AG04450 (cell line): Measurements from ENCODE around the gene PCYOX1L. TPM values are rescaled to one million over a fixed set of nuclear protein-coding genes. Genes with fewer than 3 reads are reported as not detected.
"Not testable (repeated sequence)": the region's sequence is repeated elsewhere in the genome, so short reads cannot be mapped to it uniquely, and the experiment has no call there.

Experiments used
- CTCF ChIA-PET: fragments of 300-600, 350-600 bp; formaldehyde crosslinking; extraction: SDS; loops from one replicate; lab custom pipeline; 2022; ENCODE audit warnings: antibody characterized with exemption, inconsistent platforms; lab: Charles Lee
- POLR2A ChIA-PET: fragments of 350-600 bp; formaldehyde crosslinking; extraction: SDS; loops from one replicate; lab custom pipeline; 2021; ENCODE audit warnings: antibody characterized with exemption, inconsistent platforms; lab: Yijun Ruan, JAX
- DNase-seq: peaks from one replicate; pipeline ENCODE4 v3.0.0-alpha.2; 2011; ENCODE audit warnings: low read depth, low spot score
- H3K27ac ChIP-seq: one replicate; pipeline ENCODE4 v1.5.1; 2012; ENCODE audit warnings: low read depth, low read length, control low read depth
- H3K27me3 ChIP-seq: one replicate; pipeline ENCODE4 v1.6.0; 2012; ENCODE audit warnings: low read length; ENCODE audit not compliant: control insufficient read depth, insufficient read depth
- H3K4me3 ChIP-seq: 2 replicates; pipeline ENCODE4 v1.5.1; 2011; ENCODE audit warnings: mild to moderate bottlenecking, low read depth, low read length, control low read depth
- H3K9me3 ChIP-seq: 2 replicates; pipeline ENCODE4 v1.5.1; 2012; ENCODE audit warnings: low read length; ENCODE audit not compliant: control insufficient read depth, insufficient read depth
- CTCF ChIP-seq: IDR thresholded peaks from 2 replicates; pipeline ENCODE4 v1.5.1; 2011; ENCODE audit warnings: low read depth, low read length, control low read depth, inconsistent platforms
- polyA plus RNA-seq: library from polyadenylated mRNA; depleted of rRNA; stranded (reverse); fragments of >200 nt; gene quantifications from 2 replicates; pipeline ENCODE4 v1.2.3, GENCODE V29; 2011

Gene PCYOX1L
- polyA plus RNA-seq, 1 experiment = 11.0 TPM

DNA sequence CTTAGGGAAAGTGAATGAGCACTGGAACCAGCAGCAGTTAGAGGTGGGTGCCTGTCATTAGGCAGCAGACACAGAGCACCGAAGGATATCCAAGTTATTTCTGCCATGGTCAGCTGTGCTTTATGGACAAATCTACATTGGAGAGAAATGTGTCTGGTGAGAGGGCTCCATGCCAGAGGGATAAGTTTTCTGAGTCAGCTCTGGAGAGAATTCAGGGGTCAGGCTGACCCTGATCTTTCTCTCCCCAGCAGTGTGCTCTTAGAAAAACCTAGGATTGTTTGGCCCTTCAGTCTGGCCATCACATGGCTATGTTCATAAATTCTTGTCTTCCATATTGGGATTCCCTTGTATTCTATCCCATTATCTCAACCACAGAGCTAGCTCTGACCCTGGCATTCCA, 30.1 kb downstream of the PCYOX1L start:
- Histone ChIP-seq H3K27me3 (no peaks in the 10 kb centered on the region), H3K4me3 (no peak overlapping the region), H3K27ac (peak overlapping the region; percentile 40), H3K9me3 (peaks cover 3% of the 10 kb centered on the region; the same call in 1 of the 2 replicates)
- POLR2A ChIA-PET = interaction anchor here (0.7 to 3.6 kb wide), 10 partner anchors 9 to 46 kb away, joined by 3 to 42 read pairs (median 5); no protein-coding TSS in a partner anchor
- CTCF ChIA-PET = interaction anchor here (0.7 to 8.1 kb wide), 9 partner anchors 13 to 169 kb away, joined by 3 to 138 read pairs (median 4); no protein-coding TSS in a partner anchor
- DNase-seq = no peak
- TF ChIP-seq CTCF = no peak

GRCh38 chr5:149388498-149389190, 30.8 kb downstream of the PCYOX1L start:
- peaks cover 3% of the 10 kb centered on the region; the same call in 1 of the 2 replicates for H3K9me3 ChIP-seq
- CTCF ChIA-PET = interaction anchor here (2.2 to 8.1 kb wide), 2 partner anchors 17 to 44 kb away, joined by 14 to 138 read pairs; no protein-coding TSS in a partner anchor
- DNase-seq = no peak
- no peaks in the 10 kb centered on the region for H3K27me3 ChIP-seq
- no peak overlapping the region for H3K4me3 ChIP-seq
- H3K27ac ChIP-seq = peak overlapping the region; percentile 12
- POLR2A ChIA-PET = interaction anchor here (0.7 to 3.6 kb wide), 9 partner anchors 9 to 46 kb away, joined by 3 to 42 read pairs (median 4); no protein-coding TSS in a partner anchor
- no peak for TF ChIP-seq CTCF

GRCh38 chr5:149389552-149390495, 32.0 kb downstream of the PCYOX1L start:
- Histone ChIP-seq H3K9me3 (peaks cover 3% of the 10 kb centered on the region; the same call in 1 of the 2 replicates), H3K27ac (no peak overlapping the region), H3K27me3 (no peaks in the 10 kb centered on the region), H3K4me3 (no peak overlapping the region)
- no peak for DNase-seq
- POLR2A ChIA-PET = interaction anchor here (0.6 to 1.2 kb wide), 4 partner anchors 17 to 56 kb away, joined by 3 to 4 read pairs (median 3); no protein-coding TSS in a partner anchor
- CTCF ChIA-PET = interaction anchor here (0.7 to 1.7 kb wide), 4 partner anchors 8 to 44 kb away, joined by 3 to 14 read pairs (median 6); no protein-coding TSS in a partner anchor
- TF ChIP-seq CTCF = no peak

DNA sequence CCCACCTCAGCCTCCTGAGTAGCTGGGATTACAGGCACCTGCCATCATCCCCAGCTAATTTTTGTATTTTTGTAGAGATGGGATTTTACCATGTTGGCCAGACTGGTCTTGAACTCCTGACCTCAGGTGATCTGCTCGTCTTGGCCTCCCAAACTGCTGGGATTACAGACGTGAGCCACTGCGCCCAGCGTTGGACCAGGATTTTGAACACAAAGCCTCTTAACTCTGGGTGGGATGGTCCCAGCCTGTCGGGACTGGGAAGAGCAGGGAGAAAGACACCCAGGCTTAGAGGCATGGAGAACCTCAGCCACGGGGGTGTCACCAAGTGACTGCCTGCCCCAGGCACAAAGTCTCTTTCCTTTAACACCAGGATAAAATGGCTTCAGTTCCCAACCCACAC, 33.2 kb downstream of the PCYOX1L start:
- DNase-seq, H3K27ac ChIP-seq, H3K9me3 ChIP-seq, H3K27me3 ChIP-seq, H3K4me3 ChIP-seq, POLR2A ChIA-PET: not testable (repeated sequence)
- CTCF ChIA-PET = interaction anchor here (0.6 to 1.7 kb wide), 4 partner anchors 9 to 181 kb away, joined by 3 to 14 read pairs (median 6); no protein-coding TSS in a partner anchor

DNA sequence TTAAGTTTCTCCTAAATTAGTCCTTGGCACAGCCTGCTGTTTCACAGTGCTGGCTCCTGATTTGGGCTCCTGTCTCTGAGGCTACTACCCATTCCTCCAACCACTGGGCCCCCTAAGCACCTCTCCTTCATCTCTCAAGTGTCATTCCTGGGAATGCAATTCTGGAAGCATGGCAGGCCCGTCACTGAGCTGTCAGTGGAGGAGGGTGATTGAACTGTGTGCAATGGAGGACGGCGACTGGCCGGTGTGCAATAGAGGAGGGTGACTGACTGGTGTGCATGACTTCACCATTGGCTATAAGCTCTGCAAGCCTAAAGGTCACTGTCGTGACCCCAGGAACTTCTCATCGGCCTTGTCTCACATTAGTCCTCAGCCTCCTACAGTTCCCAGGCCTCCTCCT, 33.7 kb downstream of the PCYOX1L start:
- H3K27ac ChIP-seq = no peak overlapping the region
- CTCF ChIA-PET = no interaction called here
- no peak for TF ChIP-seq CTCF
- H3K9me3 ChIP-seq = peaks cover 3% of the 10 kb centered on the region; the same call in 1 of the 2 replicates
- POLR2A ChIA-PET = no interaction called here
- no peaks in the 10 kb centered on the region for H3K27me3 ChIP-seq
- DNase-seq = no peak
- H3K4me3 ChIP-seq = no peak overlapping the region
